Limb (tissue), 2 donors: Measurements from ENCODE around the gene IGSF21.

Source experiments
- DNase-seq, 2 donors: peaks; one replicate each; pipeline ENCODE4 v3.0.0-alpha.2; 2016; ENCODE audit errors: extremely low spot score in 2 of 2

The IGSF21 gene

GRCh38 chr1:18256282-18257235 is 149.0 kb downstream of the IGSF21 start:
- peak; percentile 69 to 81 for DNase-seq

- DNase-seq, result no peak
These were observed 150.2 kb downstream of the IGSF21 start for GRCh38 chr1:18257778-18258177.

GRCh38 chr1:18261891-18262290 is 154.3 kb downstream of the IGSF21 start:
- DNase-seq, result no peak

GRCh38 chr1:18262726-18263125 is 155.1 kb downstream of the IGSF21 start:
- DNase-seq, result no peak

GRCh38 chr1:18263547-18264120 is 156.0 kb downstream of the IGSF21 start:
- no peak for DNase-seq

- DNase-seq, result no peak
These were observed 156.9 kb downstream of the IGSF21 start for GRCh38 chr1:18264450-18265039.

GRCh38 chr1:18265641-18266040 is 158.0 kb downstream of the IGSF21 start:
- DNase-seq, result no peak

GRCh38 chr1:18266391-18266790 is 158.8 kb downstream of the IGSF21 start:
- DNase-seq, result no peak

GRCh38 chr1:18271336-18271735 is 163.7 kb downstream of the IGSF21 start:
- DNase-seq, result no peak

- DNase-seq, result no peak
These were observed 171.3 kb downstream of the IGSF21 start for GRCh38 chr1:18278946-18279345.

GRCh38 chr1:18279351-18280074 is 171.9 kb downstream of the IGSF21 start:
- DNase-seq, result no peak

- no peak for DNase-seq
These were observed 173.4 kb downstream of the IGSF21 start for GRCh38 chr1:18280956-18281355.

- DNase-seq, result peak in 1 of 2 donors; percentile 44
These were observed 175.4 kb downstream of the IGSF21 start for GRCh38 chr1:18282851-18283600.

GRCh38 chr1:18283601-18284385 is 176.2 kb downstream of the IGSF21 start:
- no peak for DNase-seq

- DNase-seq, result no peak
These were observed 177.4 kb downstream of the IGSF21 start for GRCh38 chr1:18284805-18285537.

- DNase-seq, result no peak
These were observed 177.9 kb downstream of the IGSF21 start for GRCh38 chr1:18285538-18285924.

- DNase-seq, result no peak
These were observed 181.1 kb downstream of the IGSF21 start for GRCh38 chr1:18288722-18289121.

- no peak for DNase-seq
These were observed 182.0 kb downstream of the IGSF21 start for GRCh38 chr1:18289597-18289996.

- DNase-seq, result peak in 1 of 2 donors; percentile 39
These were observed 183.3 kb downstream of the IGSF21 start for GRCh38 chr1:18290740-18291412.
